HL-60/S4 treated with retinoic acid at 250 ng/mL for 4 days and 3 days (cell line): ENCODE measurements around the gene NIBAN1.

Experiments
- in situ Hi-C: fragments of 300-500 bp; cut with MboI; formaldehyde crosslinking; loops from 2 replicates; pipeline ENCODE4 v1.7.0; 2022; ENCODE audit warnings: low sequenced_read_pairs

The NIBAN1 gene

DNA sequence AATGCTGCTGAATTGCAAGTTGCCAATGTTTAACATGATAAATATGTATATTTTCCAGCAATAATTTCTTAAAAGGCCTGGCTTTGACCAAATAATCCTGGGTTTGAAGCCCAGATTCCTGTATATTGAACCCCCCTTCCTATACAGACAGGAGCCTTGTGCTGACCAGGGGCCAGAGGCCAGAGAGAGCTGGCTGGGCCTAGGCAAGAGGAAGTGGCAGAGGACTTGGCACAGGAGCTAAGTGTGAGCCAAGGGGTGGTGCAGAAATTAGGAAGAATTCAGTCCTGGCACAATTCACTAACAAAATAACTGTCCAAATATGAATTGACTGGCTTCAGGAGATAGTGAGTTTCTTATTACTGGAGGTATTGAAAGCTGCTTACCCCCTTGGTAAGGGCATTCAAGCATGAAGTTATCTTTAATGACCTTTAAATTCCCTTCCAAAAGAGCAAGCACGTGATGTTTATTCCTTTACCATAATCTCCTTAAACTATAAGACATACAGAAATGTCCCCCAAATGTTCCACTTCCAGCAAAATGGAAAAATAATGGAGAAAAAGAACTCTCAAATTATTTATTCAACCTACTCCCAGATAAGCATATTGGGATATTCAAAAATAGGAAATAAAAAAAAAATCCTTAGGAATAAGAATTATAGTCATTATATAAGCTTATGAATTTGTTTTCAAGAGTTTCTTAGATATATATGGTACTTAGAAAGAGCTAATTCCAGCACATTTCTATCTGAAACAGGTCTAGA is 26.6 kb downstream of the NIBAN1 start:
- in situ Hi-C loops, result no loop called here

DNA sequence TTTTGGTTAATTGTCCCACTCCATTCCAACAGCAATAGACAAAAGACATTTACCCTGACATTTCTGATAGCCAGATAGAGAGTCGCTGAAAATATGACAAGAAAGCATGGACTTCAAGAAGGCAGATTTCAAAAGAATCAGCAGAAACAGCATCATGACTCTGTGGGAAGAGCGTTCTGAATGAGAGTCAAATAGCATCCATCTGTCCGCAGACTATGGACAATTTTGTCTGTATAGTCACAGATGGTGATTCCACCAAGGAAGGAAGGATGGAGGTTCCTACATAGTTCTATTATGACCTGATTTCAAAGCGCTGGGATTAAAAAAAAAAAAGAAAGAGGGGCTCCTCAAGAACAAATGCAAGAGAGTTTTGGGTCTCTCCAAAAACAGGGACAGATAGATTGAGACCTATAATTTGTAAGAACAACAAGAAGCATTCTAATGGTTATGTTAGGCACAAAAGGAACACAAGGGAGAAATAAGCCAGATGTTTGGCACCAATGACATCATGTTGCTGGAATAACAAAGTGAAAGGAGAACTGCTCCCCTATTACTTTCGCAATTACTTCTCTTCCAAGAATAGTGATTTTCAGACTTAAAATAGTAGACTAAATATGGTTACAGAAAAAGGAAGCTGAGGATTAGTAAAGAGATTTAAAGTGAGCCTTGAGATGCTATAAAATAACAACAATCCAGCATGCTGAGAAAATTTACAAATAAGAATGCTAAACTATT is 28.5 kb downstream of the NIBAN1 start:
- in situ Hi-C loops, result no loop called here

DNA sequence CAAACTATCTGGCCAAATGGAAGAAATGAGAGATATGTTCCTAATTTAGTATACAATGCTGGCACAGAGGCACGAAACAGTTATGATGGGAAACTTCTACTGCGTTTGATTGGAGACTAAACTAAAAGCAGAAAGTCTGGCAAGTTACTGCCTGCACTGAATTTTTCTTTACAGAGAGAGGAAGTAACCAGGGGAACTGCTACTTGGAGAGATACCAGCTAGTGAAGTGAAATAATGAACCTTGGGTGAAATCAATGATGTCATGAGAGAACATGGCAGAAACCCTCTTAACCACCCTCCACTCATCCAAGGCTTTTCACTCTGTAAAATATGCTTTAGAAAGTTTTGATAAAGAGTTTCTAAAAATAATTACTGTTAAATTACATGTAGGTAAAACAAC is 29.3 kb downstream of the NIBAN1 start:
- in situ Hi-C loops, result no loop called here

DNA sequence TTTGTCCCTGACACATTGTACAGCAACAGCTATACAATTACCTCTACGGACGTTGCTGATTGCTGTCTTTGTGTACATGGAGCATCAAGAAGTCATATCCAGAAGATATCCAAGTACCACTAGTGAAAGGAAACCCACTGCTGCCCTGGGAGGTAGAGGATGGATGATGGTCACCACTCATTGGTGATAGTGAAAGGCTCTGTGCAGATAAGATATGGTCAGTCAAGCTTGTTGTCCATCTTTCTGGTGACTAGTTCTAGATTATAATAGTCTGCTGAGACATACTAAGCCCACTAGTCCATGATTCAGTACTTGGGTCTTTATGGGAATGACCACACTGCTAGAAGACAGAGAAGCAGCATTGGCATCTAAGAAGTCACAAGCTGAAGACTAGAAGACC is 30.3 kb downstream of the NIBAN1 start:
- in situ Hi-C loops, result no loop called here

DNA sequence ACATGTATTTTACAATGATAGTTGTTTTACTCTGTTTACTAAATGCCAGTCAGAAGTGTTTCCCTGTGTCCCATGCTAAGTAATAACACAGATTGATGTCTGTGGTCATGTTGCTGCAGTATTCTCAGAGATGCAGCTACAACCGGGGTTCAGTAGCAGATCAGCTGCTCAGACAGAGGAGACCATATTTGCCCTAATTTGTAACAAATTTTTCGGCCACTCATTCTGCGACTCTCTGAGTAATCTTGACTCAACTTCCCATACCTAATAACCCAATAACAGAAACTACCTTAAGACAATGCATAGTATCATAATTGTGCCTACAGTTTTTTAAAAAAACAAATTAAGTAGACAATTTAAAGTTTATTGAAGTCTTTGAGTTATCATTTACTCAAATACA is 32.6 kb downstream of the NIBAN1 start:
- in situ Hi-C loops, result no loop called here

DNA sequence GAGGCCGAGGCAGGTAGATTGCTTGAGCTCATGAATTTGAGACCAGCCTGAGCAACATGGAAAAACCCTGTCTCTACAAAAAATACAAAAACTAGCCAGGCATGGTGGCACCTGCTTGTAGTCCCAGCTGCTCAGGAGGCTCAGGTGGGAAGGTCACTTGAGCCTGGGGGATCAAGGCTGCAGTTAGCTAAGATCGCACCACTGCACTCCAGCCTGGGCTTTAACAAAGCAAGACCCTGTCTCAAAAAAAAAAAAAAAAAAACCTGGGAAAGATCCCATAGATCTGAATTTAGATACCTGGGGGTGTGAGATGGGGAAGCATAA is 32.9 kb downstream of the NIBAN1 start:
- in situ Hi-C loops, result no loop called here

DNA sequence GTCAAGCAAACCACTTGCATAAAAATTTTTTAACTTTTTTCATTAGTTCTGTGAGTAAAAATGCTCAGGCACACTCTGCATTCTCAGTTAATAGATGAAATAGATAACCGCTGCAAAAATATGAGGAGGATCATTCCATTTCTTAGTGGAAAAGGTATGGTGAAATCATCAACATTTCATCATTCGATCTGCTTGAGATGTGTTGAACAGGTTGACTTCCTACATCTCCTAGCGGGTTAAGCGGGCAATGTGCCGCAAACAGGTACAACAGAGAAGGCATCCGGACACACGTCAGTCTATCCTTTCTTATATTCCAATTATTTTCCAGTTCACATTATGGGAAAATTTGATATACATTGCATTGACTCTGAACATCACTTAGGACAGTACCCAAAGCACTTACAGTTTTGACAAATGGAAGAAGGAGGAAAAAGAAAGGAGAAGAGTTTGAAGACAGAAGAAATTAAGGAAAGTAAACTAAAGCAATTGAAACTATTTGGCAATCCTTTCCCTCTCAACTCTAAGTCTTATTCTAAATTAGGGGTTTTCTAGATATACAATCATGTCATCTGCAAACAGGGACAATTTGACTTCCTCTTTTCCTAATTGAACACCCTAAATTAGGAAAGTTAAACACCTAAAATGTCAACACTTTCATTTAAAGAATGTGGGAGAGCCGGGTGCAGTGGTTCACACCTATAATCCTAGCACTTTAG is 33.5 kb downstream of the NIBAN1 start:
- in situ Hi-C loops, result no loop called here

DNA sequence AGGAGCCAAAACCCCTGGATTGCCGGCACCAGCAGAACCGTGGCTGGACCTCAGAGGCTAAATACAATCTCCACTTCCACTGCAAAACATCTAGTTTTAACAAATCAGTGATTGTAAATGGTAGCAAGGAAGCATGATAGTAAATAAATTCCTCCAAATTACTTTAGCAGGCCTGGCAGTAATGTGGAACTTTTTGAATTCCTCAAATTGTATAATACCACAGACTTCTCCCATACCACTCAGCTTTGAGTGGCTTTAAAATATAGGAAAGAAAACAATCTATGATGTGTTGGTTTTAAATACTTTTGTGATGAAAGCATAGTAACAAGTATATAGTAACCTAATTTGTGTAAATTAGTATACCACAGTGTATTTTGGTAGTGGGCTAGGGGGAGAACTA is 34.1 kb downstream of the NIBAN1 start:
- in situ Hi-C loops, result no loop called here

DNA sequence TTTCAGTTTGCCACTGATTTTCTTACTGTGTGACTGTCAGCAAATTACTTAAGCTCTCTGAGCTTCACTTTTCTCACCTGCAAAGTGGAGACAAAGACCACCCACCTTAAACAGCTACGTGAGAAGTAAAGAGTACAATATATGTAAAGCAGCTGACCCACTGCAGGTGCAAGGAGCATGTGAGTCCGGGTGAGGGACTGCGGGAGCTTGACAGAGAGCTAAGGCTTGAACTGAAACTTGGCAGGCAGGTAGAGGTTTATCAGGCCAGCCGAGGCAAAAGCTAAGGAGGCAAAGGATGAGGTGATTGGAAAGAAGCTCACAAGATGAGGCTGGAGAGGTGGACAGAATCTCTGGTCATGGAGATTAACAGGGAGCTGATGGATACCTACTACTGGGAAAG is 36.6 kb downstream of the NIBAN1 start:
- in situ Hi-C loops, result no loop called here

DNA sequence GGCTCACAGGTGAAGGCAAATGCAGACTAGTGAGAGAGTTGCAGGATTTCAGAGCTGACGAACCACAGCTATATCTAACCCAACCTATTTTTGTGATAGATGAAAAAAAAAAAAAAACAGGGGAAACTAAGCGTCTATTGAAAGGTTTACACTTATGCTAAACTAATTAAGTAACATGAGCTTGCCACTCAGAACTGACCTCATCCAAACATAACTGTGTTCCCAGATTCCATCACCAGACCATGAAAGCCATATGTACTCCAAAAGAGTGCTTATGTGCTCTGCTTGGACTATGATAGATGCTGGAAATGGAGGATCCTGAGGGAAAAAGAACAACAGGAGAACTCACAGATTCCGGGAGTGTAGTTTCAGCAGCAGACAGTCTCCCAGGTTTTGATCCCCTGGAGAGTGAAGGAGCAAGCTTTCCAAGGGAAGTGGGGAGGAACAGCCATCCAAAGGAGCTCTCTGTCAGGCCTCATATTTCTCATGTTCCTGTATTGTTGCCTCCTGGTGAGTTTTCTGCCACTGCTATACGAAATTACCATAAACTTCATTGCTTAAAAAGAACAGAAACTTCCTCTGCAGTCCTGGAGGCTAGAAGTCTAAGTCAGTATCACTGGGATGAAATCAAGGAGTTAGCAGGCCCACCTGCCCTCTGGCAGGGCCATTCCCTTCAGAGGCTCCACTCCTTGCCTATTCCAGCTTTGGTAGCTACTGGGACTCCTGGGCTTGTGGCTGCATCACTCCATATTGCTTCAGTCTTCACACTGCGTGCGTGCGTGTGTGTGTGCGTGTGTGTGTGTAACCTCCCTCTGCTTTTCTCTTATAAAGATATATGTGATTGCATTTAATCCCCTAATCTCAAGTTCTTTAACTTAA is 38.1 kb downstream of the NIBAN1 start:
- in situ Hi-C loops, result no loop called here

DNA sequence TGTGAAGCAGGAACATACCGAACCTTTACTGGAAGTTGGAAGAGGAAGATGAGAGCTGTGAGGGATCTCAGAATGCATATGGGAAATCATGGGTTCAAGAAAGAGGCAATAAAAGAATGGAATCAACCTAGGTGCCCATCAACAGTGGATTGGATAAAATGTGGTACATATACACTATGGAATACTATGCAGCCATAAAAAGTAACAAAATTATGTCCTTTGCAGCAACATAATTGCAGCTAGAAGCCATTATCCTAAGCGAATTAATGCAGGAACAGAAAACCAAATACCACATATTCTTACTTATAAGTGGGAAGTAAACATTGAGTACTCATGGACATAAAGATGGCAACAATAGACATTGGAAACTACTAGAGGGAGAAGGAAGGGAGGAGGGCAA is 40.4 kb downstream of the NIBAN1 start:
- in situ Hi-C loops, result no loop called here

DNA sequence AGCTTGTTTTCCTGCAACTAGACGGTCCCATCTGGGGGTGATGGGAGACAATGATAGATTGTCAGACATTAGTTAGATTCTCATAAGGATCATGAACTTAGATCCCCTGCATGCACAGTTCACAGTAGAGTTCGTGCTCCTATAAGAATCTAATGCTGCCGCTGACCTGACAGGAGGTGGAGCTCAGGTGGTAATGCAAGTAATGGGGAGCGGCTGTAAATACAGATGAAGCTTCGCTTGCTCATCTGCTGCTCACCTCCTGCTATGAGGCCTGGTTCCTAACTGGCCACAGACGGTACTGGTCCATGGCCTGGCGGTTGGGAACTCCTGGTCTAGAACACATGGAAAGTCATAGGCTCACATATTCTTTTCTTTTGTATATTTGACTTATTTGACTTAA is 42.0 kb downstream of the NIBAN1 start:
- in situ Hi-C loops, result no loop called here

DNA sequence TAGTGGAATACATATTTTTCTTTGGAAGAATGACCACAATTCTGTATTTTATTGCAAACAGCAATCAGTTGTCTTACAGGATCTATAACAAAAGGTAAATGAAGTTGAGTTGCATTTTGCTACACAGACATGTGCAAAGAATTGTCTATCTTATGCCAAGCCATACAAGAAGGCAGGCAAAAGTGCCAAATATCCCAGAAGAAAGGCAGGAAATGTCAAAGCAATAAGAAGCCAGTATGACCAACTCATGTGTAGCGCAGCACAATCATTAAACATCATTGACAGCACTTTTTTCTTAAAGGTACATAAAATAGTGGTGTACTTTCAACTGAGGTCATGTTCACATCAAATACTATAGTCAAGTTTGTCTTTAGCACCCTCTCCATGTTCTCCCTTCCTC is 42.7 kb downstream of the NIBAN1 start:
- in situ Hi-C loops, result no loop called here

DNA sequence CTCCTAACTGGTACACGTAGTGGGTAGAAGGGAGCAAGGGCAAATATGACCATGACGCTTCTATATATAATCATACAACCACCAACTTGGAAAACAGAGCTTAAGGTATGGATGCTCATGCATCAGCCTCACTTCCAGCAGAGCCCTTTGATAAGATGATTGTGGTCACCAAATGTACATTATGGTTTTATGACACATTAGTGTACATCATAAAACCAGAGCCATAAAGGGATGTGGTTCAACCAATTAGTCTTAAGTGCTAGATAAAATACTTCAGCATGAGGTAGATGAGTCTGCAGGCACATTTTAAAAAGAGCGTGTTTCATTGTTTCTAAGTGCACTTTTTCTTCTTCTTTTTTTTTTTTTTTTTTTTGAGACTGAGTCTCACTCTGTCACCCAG is 43.7 kb downstream of the NIBAN1 start:
- in situ Hi-C loops, result no loop called here

DNA sequence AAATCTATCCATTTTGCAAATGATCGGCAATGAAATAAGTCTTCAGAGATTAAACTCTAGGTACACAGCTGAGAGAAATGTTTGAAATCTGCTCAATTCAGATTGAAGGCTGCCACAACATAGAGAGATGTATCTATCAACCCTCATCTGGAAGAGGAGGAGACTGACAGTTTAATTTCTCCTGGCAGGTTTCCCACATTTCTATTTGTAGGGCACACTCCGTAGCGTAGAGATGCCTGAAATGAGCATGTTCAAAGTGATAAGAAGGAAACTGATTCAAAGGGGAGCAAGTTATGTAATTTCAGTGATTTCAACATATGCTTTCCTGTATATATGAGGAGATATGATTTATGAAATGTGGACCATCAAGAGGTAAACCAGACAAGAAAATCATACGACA is 44.1 kb downstream of the NIBAN1 start:
- in situ Hi-C loops, result no loop called here

DNA sequence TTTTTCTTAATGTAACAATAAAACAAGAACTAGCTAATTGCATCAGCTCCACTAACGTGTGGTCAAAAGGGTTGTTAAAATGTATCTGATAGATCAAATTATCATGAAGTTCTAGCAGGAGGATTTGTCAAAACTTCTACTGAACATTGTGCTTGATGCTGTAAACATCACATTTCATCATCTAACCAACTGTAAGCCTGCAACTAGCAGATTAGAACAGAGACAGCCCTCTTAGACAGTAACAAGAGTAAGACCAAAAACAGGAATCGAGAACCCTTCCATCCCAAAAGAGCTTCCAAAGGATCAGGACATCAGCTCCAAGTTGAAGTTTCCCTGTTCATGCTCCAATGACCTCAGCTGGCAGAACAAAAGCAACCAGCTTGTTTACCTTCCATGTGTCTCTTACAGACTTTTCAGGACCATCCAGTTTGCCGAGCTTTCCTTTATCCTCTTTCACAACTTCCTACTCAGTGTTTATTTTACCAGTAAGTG is 44.6 kb downstream of the NIBAN1 start:
- in situ Hi-C loops, result no loop called here

DNA sequence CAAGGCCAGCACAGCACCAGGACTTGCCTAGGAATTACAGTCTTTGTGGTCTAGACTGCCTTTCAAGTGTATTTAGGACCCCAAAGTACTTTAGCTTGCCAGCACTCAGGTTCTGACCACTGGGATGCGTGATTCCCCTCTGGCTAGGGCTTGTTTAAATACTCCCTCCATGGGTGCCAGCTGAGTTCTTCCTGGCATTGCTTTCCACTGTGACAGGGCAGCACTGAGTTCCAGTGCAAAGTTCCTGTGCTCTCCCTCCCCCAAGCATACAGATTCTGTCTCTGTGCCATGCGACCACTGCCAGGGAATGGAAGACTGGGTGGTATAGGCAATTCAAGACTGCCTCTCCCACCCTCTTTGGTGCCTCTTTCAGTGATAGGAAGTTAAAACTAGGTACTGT is 45.9 kb downstream of the NIBAN1 start:
- in situ Hi-C loops, result no loop called here
